HepG2 (cell line): ENCODE results near the gene NME1. TPM values are rescaled to one million over a fixed set of nuclear protein-coding genes. Genes with fewer than 3 reads are reported as not detected.

Experiments
- AGO1 ChIP-seq: fragments of 200-400 bp; formaldehyde crosslinking; IDR thresholded peaks from 2 replicates; pipeline ENCODE4 v1.6.1; 2017; ENCODE audit warnings: mild to moderate bottlenecking, low read depth, low read length, moderate library complexity; ENCODE audit not compliant: poor library complexity, severe bottlenecking
- ATF6 ChIP-seq: sonication (generic); formaldehyde crosslinking; conservative IDR thresholded peaks from 2 replicates; pipeline ENCODE4 v1.4.0; 2020; ENCODE audit warnings: missing genetic modification reagents
- CBFB ChIP-seq: sonication (generic); formaldehyde crosslinking; IDR thresholded peaks from 2 replicates; pipeline ENCODE4 v1.4.0; 2020; ENCODE audit warnings: missing genetic modification reagents
- ETV5 ChIP-seq: IDR thresholded peaks from 2 replicates; pipeline ENCODE4 v1.6.1; 2018; ENCODE audit warnings: missing biosample characterization, missing genetic modification reagents, inconsistent platforms, borderline replicate concordance
- HMGXB4 ChIP-seq, 2 experiments: sonication (generic) in 1 of 2; formaldehyde crosslinking in 1 of 2; IDR thresholded peaks; 2 replicates each; pipeline versions ENCODE4 v1.4.0 to v1.6.1; 2018 to 2020; ENCODE audit warnings: missing genetic modification reagents in 2 of 2, borderline replicate concordance in 1 of 2, low read depth in 1 of 2, mild to moderate bottlenecking in 1 of 2, missing biosample characterization in 1 of 2
- HOXA3 ChIP-seq: sonication (generic); formaldehyde crosslinking; IDR thresholded peaks from 2 replicates; pipeline ENCODE4 v1.5.0; 2020; ENCODE audit warnings: missing genetic modification reagents
- KLF12 ChIP-seq: sonication (generic); formaldehyde crosslinking; IDR thresholded peaks from 2 replicates; pipeline ENCODE4 v1.4.0; 2020; ENCODE audit warnings: missing genetic modification reagents, borderline replicate concordance
- MZF1 ChIP-seq: sonication (generic); formaldehyde crosslinking; IDR thresholded peaks from 2 replicates; pipeline ENCODE4 v1.8.1; 2023; ENCODE audit warnings: mild to moderate bottlenecking, missing genetic modification reagents, borderline replicate concordance
- NFATC3 ChIP-seq: sonication (generic); formaldehyde crosslinking; IDR thresholded peaks from 2 replicates; pipeline ENCODE4 v1.5.1; 2020; ENCODE audit warnings: mild to moderate bottlenecking, missing genetic modification reagents
- PAXIP1 ChIP-seq: sonication (generic); formaldehyde crosslinking; conservative IDR thresholded peaks from 2 replicates; pipeline ENCODE4 v1.4.0; 2020; ENCODE audit warnings: mild to moderate bottlenecking, missing genetic modification reagents, moderate library complexity
- PPARG ChIP-seq: conservative IDR thresholded peaks from 2 replicates; pipeline ENCODE4 v1.6.1; 2016; ENCODE audit warnings: missing biosample characterization, missing genetic modification reagents
- SIN3A ChIP-seq: IDR thresholded peaks from 2 replicates; pipeline ENCODE4 v1.6.1; 2011; ENCODE audit warnings: low read depth, mild to moderate bottlenecking, control low read depth, low read length, borderline replicate concordance
- SMARCC2 ChIP-seq: fragments of 450-650 bp; IDR thresholded peaks from 2 replicates; pipeline ENCODE4 v1.6.1; 2017; ENCODE audit warnings: antibody characterized with exemption, mild to moderate bottlenecking
- SNRNP70 ChIP-seq: fragments of 200-400 bp; formaldehyde crosslinking; IDR thresholded peaks from 2 replicates; pipeline ENCODE4 v1.6.1; 2017; ENCODE audit warnings: mild to moderate bottlenecking, low read depth, low read length, moderate library complexity
- THAP8 ChIP-seq: sonication (generic); formaldehyde crosslinking; IDR thresholded peaks from 2 replicates; pipeline ENCODE4 v1.5.1; 2020; ENCODE audit warnings: missing genetic modification reagents, mild to moderate bottlenecking, borderline replicate concordance
- ZNF234 ChIP-seq: sonication (generic); formaldehyde crosslinking; conservative IDR thresholded peaks from 2 replicates; pipeline ENCODE4 v1.5.1; 2020; ENCODE audit warnings: mild to moderate bottlenecking, missing genetic modification reagents
- ZNF772 ChIP-seq: sonication (generic); formaldehyde crosslinking; IDR thresholded peaks from 2 replicates; pipeline ENCODE4 v1.5.0; 2020; ENCODE audit warnings: mild to moderate bottlenecking, missing genetic modification reagents
- polyA plus RNA-seq, 8 experiments: library from polyadenylated mRNA; depleted of rRNA in 3 of 8; stranded (reverse) in 7 of 8; unstranded in 1 of 8; fragments of >200 nt; fragmentation: Illumina TruSeq in 4 of 8; extraction: Trizol in 4 of 8; gene quantifications; 2 replicates each; pipeline versions ENCODE4 v1.2.1 to v1.2.3, GENCODE V29; 2011 to 2016; ENCODE audit warnings: low read depth in 4 of 8, missing spikeins in 1 of 8, mixed read lengths in 1 of 8; ENCODE audit not compliant: insufficient read depth in 1 of 8
- total RNA-seq, 5 experiments: library from RNA; depleted of rRNA; stranded (reverse); fragments of >200 nt; fragmentation: Illumina TruSeq; extraction: Trizol; gene quantifications; 2 replicates each; pipeline ENCODE4 v1.2.3, GENCODE V29; 2016; ENCODE audit warnings: low read depth in 1 of 5
- TF ChIP-seq, protein P1 (sequence below): sonication (generic); formaldehyde crosslinking; IDR thresholded peaks from 2 replicates; pipeline ENCODE4 v1.5.1; 2020; ENCODE audit warnings: missing genetic modification reagents, mild to moderate bottlenecking, borderline replicate concordance

NME1 gene
- total and polyA plus RNA-seq, 2 of the 13 experiments (the other 11 are each of a cell fraction or from before 2014, with no cell fraction given) = 295 to 516 TPM

- no peak for TF ChIP-seq HMGXB4 (CRISPR knock-in tag; IDR thresholded peaks at IDR 0.05; ENCODE audit: borderline replicate concordance in 1 of 2, low read depth in 1 of 2)
- TF ChIP-seq NFATC3 (CRISPR knock-in tag) = no peak
- no peak for TF ChIP-seq HOXA3 (CRISPR knock-in tag)
- no peak for TF ChIP-seq SNRNP70
- TF ChIP-seq THAP8 = no peak
- 0 out of 2 replicates have a peak, but pooled peaks have one; percentile 28 for TF ChIP-seq ZNF772
- TF ChIP-seq AGO1 = no peak
- TF ChIP-seq SIN3A = peak; percentile 83; the same call in 1 of the 2 replicates
- no peak for TF ChIP-seq KLF12 (CRISPR knock-in tag)
- no peak for TF ChIP-seq MZF1 (CRISPR knock-in tag)
- TF ChIP-seq PPARG (CRISPR knock-in tag) = peak; percentile 89
- no peak for TF ChIP-seq PAXIP1
- no peak for TF ChIP-seq CBFB (CRISPR knock-in tag)
- no peak for TF ChIP-seq ZNF234 (CRISPR knock-in tag)
- no peak for TF ChIP-seq SMARCC2
- no peak for TF ChIP-seq ETV5 (CRISPR knock-in tag)
- no peak for TF ChIP-seq ATF6 (CRISPR knock-in tag)
- TF ChIP-seq, protein P1, sequence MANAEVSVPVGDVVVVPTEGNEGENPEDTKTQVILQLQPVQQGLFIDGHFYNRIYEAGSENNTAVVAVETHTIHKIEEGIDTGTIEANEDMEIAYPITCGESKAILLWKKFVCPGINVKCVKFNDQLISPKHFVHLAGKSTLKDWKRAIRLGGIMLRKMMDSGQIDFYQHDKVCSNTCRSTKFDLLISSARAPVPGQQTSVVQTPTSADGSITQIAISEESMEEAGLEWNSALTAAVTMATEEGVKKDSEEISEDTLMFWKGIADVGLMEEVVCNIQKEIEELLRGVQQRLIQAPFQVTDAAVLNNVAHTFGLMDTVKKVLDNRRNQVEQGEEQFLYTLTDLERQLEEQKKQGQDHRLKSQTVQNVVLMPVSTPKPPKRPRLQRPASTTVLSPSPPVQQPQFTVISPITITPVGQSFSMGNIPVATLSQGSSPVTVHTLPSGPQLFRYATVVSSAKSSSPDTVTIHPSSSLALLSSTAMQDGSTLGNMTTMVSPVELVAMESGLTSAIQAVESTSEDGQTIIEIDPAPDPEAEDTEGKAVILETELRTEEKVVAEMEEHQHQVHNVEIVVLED (CRISPR knock-in tag) = peak; percentile 36; the same call in 1 of the 2 replicates
Observed at GRCh38 chr17:51118330-51119195, 34.8 kb upstream of the NME1 start (continued).
